HepG2 (cell line): ENCODE measurements around the gene SIK3. TPM values are rescaled to one million over a fixed set of nuclear protein-coding genes. Genes with fewer than 3 reads are reported as not detected.

ENCODE experiments used
- ARHGAP35 ChIP-seq: sonication (generic); formaldehyde crosslinking; IDR thresholded peaks from 2 replicates; pipeline ENCODE4 v1.9.0; 2022; ENCODE audit warnings: mild to moderate bottlenecking, inconsistent platforms, moderate library complexity, missing genetic modification reagents, borderline replicate concordance
- FOXA3 ChIP-seq: IDR thresholded peaks from 2 replicates; pipeline ENCODE4 v1.6.1; 2016; ENCODE audit warnings: missing genetic modification reagents, missing compliant biosample characterization
- HES4 ChIP-seq: sonication (generic); formaldehyde crosslinking; IDR thresholded peaks from 2 replicates; pipeline ENCODE4 v1.9.0; 2021; ENCODE audit warnings: mild to moderate bottlenecking, missing genetic modification reagents, borderline replicate concordance
- HNF1A ChIP-seq, 2 experiments: sonication (generic) in 1 of 2; formaldehyde crosslinking in 1 of 2; IDR thresholded peaks; 2 replicates each; pipeline versions ENCODE4 v1.4.0 to v1.6.1; 2016 to 2020; ENCODE audit warnings: borderline replicate concordance in 1 of 2, low read depth in 1 of 2, mild to moderate bottlenecking in 1 of 2, missing genetic modification reagents in 1 of 2
- HNRNPLL ChIP-seq: fragments of 200-400 bp; formaldehyde crosslinking; IDR thresholded peaks from 2 replicates; pipeline ENCODE4 v1.6.1; 2017; ENCODE audit warnings: mild to moderate bottlenecking, low read depth, low read length; ENCODE audit not compliant: poor library complexity, severe bottlenecking
- HOXA3 ChIP-seq: sonication (generic); formaldehyde crosslinking; IDR thresholded peaks from 2 replicates; pipeline ENCODE4 v1.5.0; 2020; ENCODE audit warnings: missing genetic modification reagents
- HOXA5 ChIP-seq: sonication (generic); formaldehyde crosslinking; IDR thresholded peaks from 2 replicates; pipeline ENCODE4 v1.4.0; 2020; ENCODE audit warnings: missing genetic modification reagents
- MEF2D ChIP-seq: sonication (generic); formaldehyde crosslinking; IDR thresholded peaks from 2 replicates; pipeline ENCODE4 v1.5.1; 2020; ENCODE audit warnings: mild to moderate bottlenecking, missing genetic modification reagents
- RAD21 ChIP-seq: fragments of 450-650 bp; formaldehyde crosslinking; IDR thresholded peaks from 2 replicates; pipeline ENCODE4 v1.5.0; 2020; ENCODE audit warnings: mild to moderate bottlenecking
- SNAI1 ChIP-seq: sonication (generic); formaldehyde crosslinking; IDR thresholded peaks from 2 replicates; pipeline ENCODE4 v1.5.0; 2020; ENCODE audit warnings: mild to moderate bottlenecking, missing genetic modification reagents, borderline replicate concordance
- U2AF1 ChIP-seq: fragments of 200-400 bp; formaldehyde crosslinking; optimal IDR thresholded peaks from 2 replicates; pipeline ENCODE3; 2017; ENCODE audit warnings: mild to moderate bottlenecking, low read depth, low read length
- ZBTB21 ChIP-seq: sonication (generic); formaldehyde crosslinking; IDR thresholded peaks from 2 replicates; pipeline ENCODE4 v1.4.0; 2020; ENCODE audit warnings: missing genetic modification reagents
- ZNF569 ChIP-seq: sonication (generic); formaldehyde crosslinking; IDR thresholded peaks from 2 replicates; pipeline ENCODE4 v1.5.0; 2020; ENCODE audit warnings: mild to moderate bottlenecking, missing genetic modification reagents, moderate library complexity, borderline replicate concordance
- ZNF83 ChIP-seq: sonication (generic); formaldehyde crosslinking; IDR thresholded peaks from 2 replicates; pipeline ENCODE4 v1.4.0; 2020; ENCODE audit warnings: missing genetic modification reagents, mild to moderate bottlenecking, borderline replicate concordance
- polyA plus RNA-seq, 8 experiments: library from polyadenylated mRNA; depleted of rRNA in 3 of 8; stranded (reverse) in 7 of 8; unstranded in 1 of 8; fragments of >200 nt; fragmentation: Illumina TruSeq in 4 of 8; extraction: Trizol in 4 of 8; gene quantifications; 2 replicates each; pipeline versions ENCODE4 v1.2.1 to v1.2.3, GENCODE V29; 2011 to 2016; ENCODE audit warnings: low read depth in 4 of 8, missing spikeins in 1 of 8, mixed read lengths in 1 of 8; ENCODE audit not compliant: insufficient read depth in 1 of 8
- total RNA-seq, 5 experiments: library from RNA; depleted of rRNA; stranded (reverse); fragments of >200 nt; fragmentation: Illumina TruSeq; extraction: Trizol; gene quantifications; 2 replicates each; pipeline ENCODE4 v1.2.3, GENCODE V29; 2016; ENCODE audit warnings: low read depth in 1 of 5
- TF ChIP-seq, protein P1 (sequence below): sonication (generic); formaldehyde crosslinking; IDR thresholded peaks from 2 replicates; pipeline ENCODE4 v1.4.0; 2020; ENCODE audit warnings: mild to moderate bottlenecking, missing genetic modification reagents, borderline replicate concordance
- TF ChIP-seq, protein P2 (sequence below): IDR thresholded peaks from 2 replicates; pipeline ENCODE4 v1.6.1; 2012; ENCODE audit warnings: low read depth, low read length, improper control_type of control experiment

The SIK3 gene
- total and polyA plus RNA-seq, 2 of the 13 experiments (the other 11 are each of a cell fraction or from before 2014, with no cell fraction given) = 5.7 to 9.8 TPM

- TF ChIP-seq, protein P1, sequence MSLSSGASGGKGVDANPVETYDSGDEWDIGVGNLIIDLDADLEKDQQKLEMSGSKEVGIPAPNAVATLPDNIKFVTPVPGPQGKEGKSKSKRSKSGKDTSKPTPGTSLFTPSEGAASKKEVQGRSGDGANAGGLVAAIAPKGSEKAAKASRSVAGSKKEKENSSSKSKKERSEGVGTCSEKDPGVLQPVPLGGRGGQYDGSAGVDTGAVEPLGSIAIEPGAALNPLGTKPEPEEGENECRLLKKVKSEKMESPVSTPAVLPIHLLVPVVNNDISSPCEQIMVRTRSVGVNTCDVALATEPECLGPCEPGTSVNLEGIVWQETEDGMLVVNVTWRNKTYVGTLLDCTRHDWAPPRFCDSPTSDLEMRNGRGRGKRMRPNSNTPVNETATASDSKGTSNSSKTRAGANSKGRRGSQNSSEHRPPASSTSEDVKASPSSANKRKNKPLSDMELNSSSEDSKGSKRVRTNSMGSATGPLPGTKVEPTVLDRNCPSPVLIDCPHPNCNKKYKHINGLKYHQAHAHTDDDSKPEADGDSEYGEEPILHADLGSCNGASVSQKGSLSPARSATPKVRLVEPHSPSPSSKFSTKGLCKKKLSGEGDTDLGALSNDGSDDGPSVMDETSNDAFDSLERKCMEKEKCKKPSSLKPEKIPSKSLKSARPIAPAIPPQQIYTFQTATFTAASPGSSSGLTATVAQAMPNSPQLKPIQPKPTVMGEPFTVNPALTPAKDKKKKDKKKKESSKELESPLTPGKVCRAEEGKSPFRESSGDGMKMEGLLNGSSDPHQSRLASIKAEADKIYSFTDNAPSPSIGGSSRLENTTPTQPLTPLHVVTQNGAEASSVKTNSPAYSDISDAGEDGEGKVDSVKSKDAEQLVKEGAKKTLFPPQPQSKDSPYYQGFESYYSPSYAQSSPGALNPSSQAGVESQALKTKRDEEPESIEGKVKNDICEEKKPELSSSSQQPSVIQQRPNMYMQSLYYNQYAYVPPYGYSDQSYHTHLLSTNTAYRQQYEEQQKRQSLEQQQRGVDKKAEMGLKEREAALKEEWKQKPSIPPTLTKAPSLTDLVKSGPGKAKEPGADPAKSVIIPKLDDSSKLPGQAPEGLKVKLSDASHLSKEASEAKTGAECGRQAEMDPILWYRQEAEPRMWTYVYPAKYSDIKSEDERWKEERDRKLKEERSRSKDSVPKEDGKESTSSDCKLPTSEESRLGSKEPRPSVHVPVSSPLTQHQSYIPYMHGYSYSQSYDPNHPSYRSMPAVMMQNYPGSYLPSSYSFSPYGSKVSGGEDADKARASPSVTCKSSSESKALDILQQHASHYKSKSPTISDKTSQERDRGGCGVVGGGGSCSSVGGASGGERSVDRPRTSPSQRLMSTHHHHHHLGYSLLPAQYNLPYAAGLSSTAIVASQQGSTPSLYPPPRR (CRISPR knock-in tag) = peak; percentile 93
- TF ChIP-seq, protein P2, sequence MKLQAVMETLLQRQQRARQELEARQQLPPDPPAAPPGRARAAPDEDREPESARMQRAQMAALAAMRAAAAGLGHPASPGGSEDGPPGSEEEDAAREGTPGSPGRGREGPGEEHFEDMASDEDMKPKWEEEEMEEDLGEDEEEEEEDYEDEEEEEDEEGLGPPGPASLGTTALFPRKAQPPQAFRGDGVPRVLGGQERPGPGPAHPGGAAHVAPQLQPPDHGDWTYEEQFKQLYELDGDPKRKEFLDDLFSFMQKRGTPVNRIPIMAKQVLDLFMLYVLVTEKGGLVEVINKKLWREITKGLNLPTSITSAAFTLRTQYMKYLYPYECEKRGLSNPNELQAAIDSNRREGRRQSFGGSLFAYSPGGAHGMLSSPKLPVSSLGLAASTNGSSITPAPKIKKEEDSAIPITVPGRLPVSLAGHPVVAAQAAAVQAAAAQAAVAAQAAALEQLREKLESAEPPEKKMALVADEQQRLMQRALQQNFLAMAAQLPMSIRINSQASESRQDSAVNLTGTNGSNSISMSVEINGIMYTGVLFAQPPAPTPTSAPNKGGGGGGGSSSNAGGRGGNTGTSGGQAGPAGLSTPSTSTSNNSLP = 0 out of 2 replicates have a peak, but pooled peaks have one; percentile 17
- no peak for TF ChIP-seq ARHGAP35 (CRISPR knock-in tag)
- TF ChIP-seq U2AF1 = peak; percentile 79
- TF ChIP-seq HOXA5 (CRISPR knock-in tag) = peak; percentile 86; the same call in 1 of the 2 replicates
- TF ChIP-seq HES4 (CRISPR knock-in tag) = no peak; the same call in 1 of the 2 replicates
- no peak for TF ChIP-seq HNRNPLL
- TF ChIP-seq ZNF83 (CRISPR knock-in tag) = no peak
- no peak for TF ChIP-seq SNAI1 (CRISPR knock-in tag)
- TF ChIP-seq HNF1A (IDR thresholded peaks at IDR 0.05; ENCODE audit: low read depth) = peak; percentile 41; the same call in 1 of the 2 replicates
- TF ChIP-seq HNF1A (CRISPR knock-in tag; IDR thresholded peaks at IDR 0.05; ENCODE audit: borderline replicate concordance) = peak; percentile 82
- TF ChIP-seq MEF2D (CRISPR knock-in tag) = peak; percentile 70; the same call in 1 of the 2 replicates
- no peak; the same call in 1 of the 2 replicates for TF ChIP-seq ZBTB21 (CRISPR knock-in tag)
- peak; percentile 68 for TF ChIP-seq RAD21
- no peak for TF ChIP-seq ZNF569 (CRISPR knock-in tag)
- TF ChIP-seq HOXA3 = peak; percentile 45; the same call in 1 of the 2 replicates
- TF ChIP-seq FOXA3 (CRISPR knock-in tag) = peak; percentile 65
These were observed 269.4 kb downstream of the SIK3 start (continued) for GRCh38 chr11:116828632-116829524.
